ENCODE data around the gene DYRK1B.

GRCh38 chr19:39831679-39832078 is 2.3 kb downstream of the DYRK1B start:
- TF ChIP-seq CTCF (conservative IDR thresholded peaks at IDR 0.05 in 1 of 2, IDR thresholded peaks at IDR 0.05 in 1 of 2; ENCODE audit: low read depth in 1 of 2, low read length in 2 of 2) (no peak), EZH2 (IDR thresholded peaks at IDR 0.05; ENCODE audit: low read length, missing control alignments) (no peak)
